HUES64 (cell line): ENCODE results near the gene ZNF561.

Experiments used
- H3K27ac ChIP-seq: 2 replicates; pipeline ENCODE4 v1.7.0; 2013; ENCODE audit warnings: low read depth, low read length, inconsistent platforms
- H3K27me3 ChIP-seq: 2 replicates; pipeline ENCODE4 v1.6.1; 2013; ENCODE audit warnings: mild to moderate bottlenecking, low read length; ENCODE audit not compliant: insufficient read depth
- H3K36me3 ChIP-seq: 2 replicates; pipeline ENCODE4 v1.6.1; 2013; ENCODE audit warnings: mild to moderate bottlenecking, low read length; ENCODE audit not compliant: insufficient read depth
- H3K4me1 ChIP-seq: 2 replicates; pipeline ENCODE4 v1.6.1; 2013; ENCODE audit warnings: mild to moderate bottlenecking, low read length, moderate library complexity; ENCODE audit not compliant: insufficient read depth
- H3K4me3 ChIP-seq: 2 replicates; pipeline ENCODE4 v1.5.1; 2013; ENCODE audit warnings: mild to moderate bottlenecking, low read length, moderate library complexity
- H3K9ac ChIP-seq: 2 replicates; pipeline ENCODE4 v1.6.1; 2013; ENCODE audit warnings: mild to moderate bottlenecking, low read depth, low read length
- H3K9me3 ChIP-seq: 2 replicates; pipeline ENCODE4 v1.6.1; 2013; ENCODE audit warnings: low read depth, low read length; ENCODE audit not compliant: insufficient read depth
- WGBS: fragments of 150-250, 120-280 bp; methylation state at CpG from one replicate; pipeline ENCODE4 v1.1.7; 2013; ENCODE audit warnings: missing lambda C conversion rate; 5-methylcytosine and 5-hydroxymethylcytosine counted together

ZNF561 gene

GRCh38 chr19:9580728-9581127, 40.3 kb downstream of the ZNF561 start:
- 88% methylated on average over 5 of the region's 5 CpGs for WGBS
- Histone ChIP-seq H3K4me1 (peaks cover 24% of the 10 kb centered on the region), H3K36me3 (peaks cover 58% of the 10 kb centered on the region), H3K9ac (no peak overlapping the region), H3K27ac (no peak overlapping the region), H3K9me3 (peaks cover 19% of the 10 kb centered on the region), H3K4me3 (peak overlapping the region; percentile 99), H3K27me3 (no peaks in the 10 kb centered on the region)

- Histone ChIP-seq H3K4me3 (no peak overlapping the region), H3K4me1 (no peaks in the 10 kb centered on the region), H3K36me3 (peaks cover 92% of the 10 kb centered on the region), H3K9ac (no peak overlapping the region), H3K27ac (no peak overlapping the region), H3K27me3 (no peaks in the 10 kb centered on the region), H3K9me3 (peaks cover 85% of the 10 kb centered on the region)
- WGBS = 97% methylated on average over 6 of the region's 6 CpGs
Observed at GRCh38 chr19:9570255-9570654, 50.8 kb downstream of the ZNF561 start.

GRCh38 chr19:9566729-9567128, 54.3 kb downstream of the ZNF561 start:
- Histone ChIP-seq H3K9ac (no peak overlapping the region), H3K9me3 (peaks cover 91% of the 10 kb centered on the region), H3K27me3 (no peaks in the 10 kb centered on the region), H3K36me3 (peaks cover 98% of the 10 kb centered on the region), H3K27ac (no peak overlapping the region), H3K4me1 (no peaks in the 10 kb centered on the region), H3K4me3 (no peak overlapping the region)
- 96% methylated on average over 1 of the region's 1 CpG for WGBS

GRCh38 chr19:9565900-9566705, 54.9 kb downstream of the ZNF561 start:
- Histone ChIP-seq H3K27ac (no peak overlapping the region), H3K9me3 (peaks cover 90% of the 10 kb centered on the region), H3K27me3 (no peaks in the 10 kb centered on the region), H3K9ac (no peak overlapping the region), H3K4me3 (no peak overlapping the region), H3K4me1 (no peaks in the 10 kb centered on the region), H3K36me3 (peaks cover 98% of the 10 kb centered on the region)
- WGBS = 98% methylated on average over 5 of the region's 9 CpGs
